Activated naive CD4-positive, alpha-beta T cell treated with anti-CD3 and anti-CD28 coated beads, Interleukin-2, amount 50 U/mL, for 24 hours (primary cell): ENCODE measurements around the gene SYT17.

Source experiments
- H3K27ac Mint-ChIP-seq: one replicate; pipeline ENCODE4 v1.8.0; 2021; ENCODE audit warnings: mild to moderate bottlenecking, mixed read lengths
- H3K27me3 Mint-ChIP-seq: one replicate; pipeline ENCODE4 v1.8.0; 2021; ENCODE audit warnings: mixed read lengths
- H3K36me3 Mint-ChIP-seq: one replicate; pipeline ENCODE4 v1.8.0; 2021; ENCODE audit warnings: mixed read lengths
- H3K4me1 Mint-ChIP-seq: one replicate; pipeline ENCODE4 v1.8.0; 2021; ENCODE audit warnings: mixed read lengths
- H3K4me3 Mint-ChIP-seq: one replicate; pipeline ENCODE4 v1.8.0; 2021; ENCODE audit warnings: mild to moderate bottlenecking, mixed read lengths
- H3K9me3 Mint-ChIP-seq: one replicate; pipeline ENCODE4 v1.8.0; 2021; ENCODE audit warnings: mixed read lengths

The SYT17 gene

DNA sequence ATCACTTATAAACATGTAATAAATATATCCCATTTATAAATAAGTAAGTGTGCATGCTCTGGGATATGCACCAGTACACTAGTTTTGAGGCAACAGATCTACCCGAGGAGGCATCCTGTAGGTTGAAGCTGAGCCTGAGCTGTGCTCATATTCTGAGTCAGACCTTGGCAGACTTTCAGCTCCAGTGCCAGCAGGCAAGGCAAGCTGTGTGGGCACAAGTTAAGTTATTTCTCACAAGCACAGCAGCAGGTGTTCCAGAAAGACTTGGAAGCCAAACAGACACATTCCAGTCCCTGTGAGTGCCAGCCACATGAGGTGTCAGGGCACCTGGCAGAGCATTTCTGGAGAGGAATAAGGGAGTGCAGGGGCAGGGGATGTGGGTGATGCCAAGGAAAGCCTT lies 116.2 kb downstream of the SYT17 start:
- Mint-ChIP-seq H3K4me3 (no peak overlapping the region), H3K27me3 (no peaks in the 10 kb centered on the region), H3K9me3 (no peaks in the 10 kb centered on the region), H3K27ac (no peak overlapping the region), H3K36me3 (no peaks in the 10 kb centered on the region), H3K4me1 (no peaks in the 10 kb centered on the region)

DNA sequence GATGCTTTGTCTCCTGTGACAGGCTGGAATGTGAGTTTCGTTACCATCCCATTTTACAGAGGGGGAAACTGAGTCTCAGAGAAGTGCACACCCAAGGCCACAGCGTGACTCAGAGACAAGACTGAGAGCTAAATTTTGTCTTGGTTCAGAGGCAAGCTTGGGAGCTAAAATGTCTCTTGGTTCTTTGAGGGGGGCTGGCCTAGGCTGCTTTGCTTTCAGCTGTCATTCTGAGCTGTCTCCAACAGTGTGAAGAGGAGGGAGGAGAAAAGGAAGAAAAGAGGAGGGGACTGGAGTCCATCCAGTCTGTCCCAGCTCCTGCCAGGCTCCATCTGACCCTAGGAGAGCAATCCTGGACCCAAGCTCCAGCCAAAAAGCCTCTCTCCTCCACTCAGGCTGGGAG lies 117.4 kb downstream of the SYT17 start, which contains the start of gene CLEC19A:
CLEC19A (plus strand) TSS at position 301 of the 400 bp plus-strand sequence. CDS start 121 bp downstream, outside the sequence.
- Mint-ChIP-seq H3K36me3 (no peaks in the 10 kb centered on the region), H3K4me3 (no peak within 1 kb of the TSS)

DNA sequence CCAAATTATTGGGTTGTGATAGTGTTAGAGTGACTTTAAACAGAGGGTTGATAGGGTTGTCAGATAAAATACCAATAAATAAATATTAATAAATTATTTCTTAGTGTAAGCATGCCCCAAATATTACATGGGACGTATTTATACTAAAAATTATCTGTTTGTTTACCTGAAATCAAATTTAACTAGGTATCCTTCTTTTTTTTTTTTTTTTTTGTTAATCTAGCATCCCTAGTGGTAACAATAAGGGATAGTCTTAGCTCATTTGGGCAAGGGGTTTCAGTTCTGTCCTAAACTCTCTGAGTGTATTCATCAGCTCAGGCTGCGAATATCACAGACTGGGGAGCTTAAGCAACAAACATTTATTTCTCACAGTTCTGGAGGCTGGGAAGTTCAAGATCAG lies 118.8 kb downstream of the SYT17 start:
- no peak overlapping the region for H3K4me3 Mint-ChIP-seq
- H3K4me1 Mint-ChIP-seq: no peaks in the 10 kb centered on the region
- H3K27me3 Mint-ChIP-seq: no peaks in the 10 kb centered on the region
- no peak overlapping the region for H3K27ac Mint-ChIP-seq
- no peaks in the 10 kb centered on the region for H3K36me3 Mint-ChIP-seq
- no peaks in the 10 kb centered on the region for H3K9me3 Mint-ChIP-seq

More for the DNA sequence above, 117.4 kb downstream of the SYT17 start, which contains the start of gene CLEC19A:
- Mint-ChIP-seq H3K27ac (no peak within 1 kb of the TSS), H3K9me3 (no peaks in the 10 kb centered on the region), H3K4me1 (no peaks in the 10 kb centered on the region), H3K27me3 (no peaks in the 10 kb centered on the region)

DNA sequence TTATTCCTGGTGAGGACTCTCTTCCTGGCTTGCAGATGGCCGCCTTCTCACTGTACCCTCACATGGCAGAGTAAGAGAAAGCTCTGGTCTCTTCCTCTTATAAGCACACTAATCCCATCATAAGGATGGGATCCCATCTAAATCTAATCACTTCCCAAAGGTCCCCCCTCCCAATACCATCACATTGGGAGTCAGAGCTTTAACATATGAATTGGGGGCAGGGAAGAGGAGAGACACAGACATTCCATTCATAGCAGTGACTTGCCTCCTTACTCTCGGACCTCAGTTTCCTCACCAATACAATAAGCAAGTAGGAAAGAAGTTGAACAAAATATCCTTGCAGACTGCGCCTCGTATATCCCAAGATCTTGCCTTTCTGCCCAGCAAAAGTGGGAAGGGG lies 119.2 kb downstream of the SYT17 start:
- Mint-ChIP-seq H3K27me3 (no peaks in the 10 kb centered on the region), H3K36me3 (no peaks in the 10 kb centered on the region), H3K4me3 (no peak overlapping the region), H3K27ac (no peak overlapping the region), H3K4me1 (no peaks in the 10 kb centered on the region), H3K9me3 (no peaks in the 10 kb centered on the region)

DNA sequence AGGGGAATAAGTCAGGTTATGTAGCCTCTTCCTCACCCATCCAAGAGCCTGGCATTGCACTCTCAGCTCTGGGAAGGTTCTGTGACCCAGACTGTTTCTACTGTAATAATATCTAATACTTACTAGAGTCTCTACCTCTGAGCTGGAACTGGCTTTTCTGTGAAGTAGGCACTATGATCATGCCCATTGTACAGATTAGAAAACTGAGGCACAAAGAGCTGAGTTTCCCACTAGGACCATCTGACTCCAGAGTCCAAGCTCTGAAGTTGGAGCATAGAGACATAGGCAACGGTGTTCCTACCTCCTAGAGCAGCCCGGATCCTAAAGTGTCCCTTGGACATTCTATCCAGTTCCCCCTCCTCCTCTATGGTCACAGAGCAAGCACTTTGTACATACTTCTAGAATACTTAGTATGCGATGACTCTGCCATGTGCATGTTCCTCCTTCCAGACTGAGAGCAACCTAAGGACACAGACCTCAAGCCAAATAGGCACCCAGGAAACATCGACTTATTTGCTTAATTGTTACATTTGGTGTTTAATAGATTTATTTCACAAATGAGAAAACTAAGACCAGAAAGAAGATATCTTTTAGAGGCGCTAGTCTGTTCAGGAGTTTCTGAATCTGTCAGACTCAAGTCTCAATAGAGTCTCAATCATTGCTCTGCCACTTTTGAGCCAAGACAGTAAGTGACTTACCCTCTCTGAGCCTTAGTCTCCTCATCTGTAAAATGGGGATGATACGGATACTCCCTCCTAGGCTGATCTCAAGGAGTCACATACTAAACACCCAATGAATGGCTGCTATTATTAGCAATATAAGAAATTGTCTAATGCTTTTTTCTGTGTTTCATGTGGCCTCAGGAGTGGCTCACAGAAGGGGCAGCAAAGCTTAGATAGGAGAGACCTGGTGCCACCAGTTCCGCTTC lies 121.1 kb downstream of the SYT17 start:
- no peaks in the 10 kb centered on the region for H3K36me3 Mint-ChIP-seq
- no peak overlapping the region for H3K4me3 Mint-ChIP-seq
- H3K27me3 Mint-ChIP-seq: peaks cover 3% of the 10 kb centered on the region
- no peak overlapping the region for H3K27ac Mint-ChIP-seq
- no peaks in the 10 kb centered on the region for H3K9me3 Mint-ChIP-seq
- peaks cover 2% of the 10 kb centered on the region for H3K4me1 Mint-ChIP-seq

DNA sequence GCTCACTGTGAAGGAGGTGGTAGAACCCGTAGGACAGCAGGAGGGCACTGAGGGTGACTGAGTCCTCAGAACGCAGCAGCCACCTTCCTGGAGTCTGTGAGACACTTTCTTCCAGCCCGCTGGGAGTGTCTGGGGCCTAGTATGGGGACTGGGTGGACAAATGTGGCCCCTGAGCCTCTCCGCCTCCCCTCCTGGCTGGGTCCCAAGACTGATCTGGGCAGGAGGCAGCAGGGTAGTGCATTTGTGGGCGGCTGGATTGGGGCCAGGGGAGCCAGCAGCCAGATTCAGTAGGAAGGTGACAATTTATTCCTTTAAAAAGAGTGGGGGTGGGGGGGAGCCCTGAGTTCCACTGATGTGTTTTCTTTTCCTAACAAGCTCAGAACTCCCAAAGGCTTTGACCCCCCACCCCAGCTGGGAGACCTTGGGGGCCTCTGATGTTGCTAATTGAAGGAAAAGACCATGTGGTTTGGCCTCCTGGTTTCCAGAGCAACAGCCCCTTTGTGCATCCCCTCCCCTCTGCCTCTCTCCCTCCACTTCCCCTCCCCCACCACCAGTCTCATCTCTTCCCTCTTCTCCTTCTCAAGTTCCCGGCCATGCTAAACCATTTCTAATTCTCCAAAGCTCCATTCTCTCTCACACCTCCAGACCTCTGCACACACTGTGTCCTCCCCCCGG lies 121.9 kb downstream of the SYT17 start:
- Mint-ChIP-seq H3K4me3 (no peak overlapping the region), H3K9me3 (no peaks in the 10 kb centered on the region), H3K4me1 (peaks cover 9% of the 10 kb centered on the region), H3K27me3 (peaks cover 3% of the 10 kb centered on the region), H3K27ac (no peak overlapping the region), H3K36me3 (no peaks in the 10 kb centered on the region)

DNA sequence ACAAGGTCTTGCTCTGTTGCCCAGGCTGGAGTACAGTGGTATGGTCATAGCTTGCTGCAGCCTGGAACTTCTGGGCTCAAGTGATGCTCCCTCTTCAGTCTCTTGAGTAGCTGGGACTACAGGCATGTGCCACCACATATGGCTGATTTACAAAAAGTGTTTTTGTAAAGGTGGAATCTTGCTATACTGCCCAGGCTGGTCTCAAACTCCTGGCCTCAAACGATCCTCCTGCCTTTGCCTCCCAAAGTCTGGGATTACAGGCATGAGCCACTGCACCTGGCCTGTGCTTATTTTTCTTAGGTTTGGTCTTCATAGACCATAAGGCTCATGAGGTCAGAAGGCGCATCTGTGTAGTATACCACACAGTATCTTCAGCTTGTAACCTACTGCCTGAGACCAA lies 122.8 kb downstream of the SYT17 start:
- no peaks in the 10 kb centered on the region for H3K36me3 Mint-ChIP-seq
- peaks cover 3% of the 10 kb centered on the region for H3K27me3 Mint-ChIP-seq
- no peaks in the 10 kb centered on the region for H3K9me3 Mint-ChIP-seq
- H3K4me1 Mint-ChIP-seq: peaks cover 9% of the 10 kb centered on the region
- H3K27ac Mint-ChIP-seq: no peak overlapping the region
- H3K4me3 Mint-ChIP-seq: no peak overlapping the region

DNA sequence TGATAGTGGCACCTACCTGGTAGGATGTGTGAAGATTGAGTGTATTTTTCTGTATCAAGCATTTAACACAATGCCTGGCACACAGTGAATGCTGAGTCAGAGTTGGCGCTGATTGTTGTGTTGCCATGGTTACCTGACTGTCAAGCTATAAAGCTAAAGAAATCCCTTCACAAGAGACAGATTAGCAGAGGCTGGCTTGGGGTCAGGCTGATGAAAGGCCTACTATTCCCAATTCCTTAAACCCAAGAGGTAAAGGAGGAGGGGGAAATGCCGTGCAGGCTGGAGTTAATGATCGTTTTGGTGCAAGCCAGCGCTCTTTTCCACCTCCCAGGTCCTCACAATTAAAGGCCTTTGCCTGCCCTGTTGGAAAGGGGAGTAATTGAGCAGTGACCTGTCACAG lies 123.4 kb downstream of the SYT17 start:
- no peak overlapping the region for H3K27ac Mint-ChIP-seq
- H3K4me1 Mint-ChIP-seq: peaks cover 9% of the 10 kb centered on the region

DNA sequence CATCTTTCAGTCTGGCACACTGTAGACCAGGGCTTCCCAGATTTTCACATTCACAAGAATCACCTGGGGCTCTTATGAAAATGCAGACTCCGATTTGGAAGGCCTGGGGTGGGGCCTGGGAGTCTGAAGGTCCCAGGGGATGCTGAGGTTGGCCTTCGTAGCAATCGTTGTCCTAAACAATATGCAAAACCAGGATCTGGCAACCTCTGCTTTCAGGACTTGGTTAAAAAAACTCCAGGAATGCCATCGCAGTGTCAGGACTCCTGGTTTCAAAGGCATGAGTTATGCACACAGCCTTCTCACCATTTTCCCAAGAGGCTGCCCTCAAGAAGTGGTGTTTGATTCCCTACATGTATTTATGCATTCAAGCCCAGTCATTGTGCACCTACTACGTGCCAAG lies 124.1 kb downstream of the SYT17 start:
- Mint-ChIP-seq H3K36me3 (no peaks in the 10 kb centered on the region), H3K4me3 (no peak overlapping the region), H3K4me1 (peaks cover 9% of the 10 kb centered on the region), H3K27me3 (peaks cover 3% of the 10 kb centered on the region), H3K27ac (no peak overlapping the region), H3K9me3 (no peaks in the 10 kb centered on the region)

More for the DNA sequence above, 123.4 kb downstream of the SYT17 start:
- peaks cover 3% of the 10 kb centered on the region for H3K27me3 Mint-ChIP-seq
- no peaks in the 10 kb centered on the region for H3K9me3 Mint-ChIP-seq
- no peaks in the 10 kb centered on the region for H3K36me3 Mint-ChIP-seq
- no peak overlapping the region for H3K4me3 Mint-ChIP-seq

DNA sequence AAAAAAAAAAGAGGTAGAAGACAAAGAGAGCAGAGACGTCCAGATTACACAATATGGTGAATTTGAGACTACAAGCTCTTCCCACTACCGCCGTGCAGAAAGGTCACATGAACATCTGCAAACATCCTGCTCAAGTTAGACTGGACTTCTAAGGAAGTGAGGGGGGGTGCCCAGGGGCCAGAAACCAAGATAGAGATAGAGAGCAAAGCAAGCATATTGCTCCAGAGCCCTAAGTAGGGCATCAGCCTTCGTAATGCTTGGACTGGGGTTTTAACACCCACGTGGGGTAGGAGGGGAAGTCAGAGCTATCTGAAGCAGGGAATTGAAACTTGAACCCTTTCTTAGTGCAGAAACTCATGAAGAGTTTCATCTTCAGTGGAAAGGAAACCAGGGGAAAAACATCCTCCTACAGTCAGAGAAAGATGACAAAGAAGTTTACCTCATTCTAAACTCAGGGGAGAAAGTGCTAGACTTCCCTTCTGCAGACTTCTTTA lies 126.2 kb downstream of the SYT17 start:
- no peak overlapping the region for H3K27ac Mint-ChIP-seq
- peaks cover 9% of the 10 kb centered on the region for H3K4me1 Mint-ChIP-seq
- no peak overlapping the region for H3K4me3 Mint-ChIP-seq
- peaks cover 3% of the 10 kb centered on the region for H3K27me3 Mint-ChIP-seq
- H3K36me3 Mint-ChIP-seq: no peaks in the 10 kb centered on the region
- H3K9me3 Mint-ChIP-seq: no peaks in the 10 kb centered on the region

DNA sequence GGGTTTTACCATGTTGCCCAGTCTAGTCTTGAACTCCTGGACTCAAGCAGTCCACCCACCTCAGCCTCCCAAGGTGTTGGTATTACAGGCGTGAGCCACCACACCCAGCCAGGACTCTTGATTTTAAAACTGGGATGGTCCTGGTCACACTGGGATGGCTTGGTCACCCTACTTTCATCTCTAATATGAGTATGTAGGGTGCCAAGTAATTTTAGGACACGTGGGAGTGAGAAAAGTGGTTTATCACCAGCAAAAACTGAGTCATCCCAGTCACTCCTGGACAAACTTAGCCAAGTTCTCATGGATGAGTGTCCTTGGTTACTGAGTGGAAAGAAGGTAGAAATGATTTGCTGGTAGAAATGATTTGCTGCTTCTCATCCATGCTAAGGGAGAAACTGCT lies 127.4 kb downstream of the SYT17 start:
- no peak overlapping the region for H3K4me3 Mint-ChIP-seq
- H3K36me3 Mint-ChIP-seq: no peaks in the 10 kb centered on the region
- H3K4me1 Mint-ChIP-seq: peaks cover 9% of the 10 kb centered on the region
- peak overlapping the region; percentile 13 for H3K27ac Mint-ChIP-seq
- peaks cover 3% of the 10 kb centered on the region for H3K27me3 Mint-ChIP-seq
- H3K9me3 Mint-ChIP-seq: no peaks in the 10 kb centered on the region

DNA sequence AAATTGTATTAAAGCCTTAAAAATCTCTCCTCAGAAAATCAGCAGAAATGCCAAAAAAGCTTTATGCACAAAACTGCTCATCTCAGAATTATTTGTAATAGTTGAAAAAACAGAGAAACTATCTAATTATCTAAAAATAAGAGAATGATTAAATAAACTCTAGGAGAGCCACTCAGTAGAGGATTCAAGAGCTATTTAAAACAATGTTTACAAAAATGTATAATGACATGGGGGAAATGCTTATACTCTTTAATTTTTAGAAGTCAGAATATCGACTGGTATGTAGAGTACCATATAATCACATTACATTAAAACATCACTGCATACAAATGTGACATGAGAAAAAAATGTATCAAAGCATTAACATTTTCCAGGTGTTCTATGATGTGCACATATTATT lies 129.4 kb downstream of the SYT17 start:
- H3K36me3 Mint-ChIP-seq: no peaks in the 10 kb centered on the region

DNA sequence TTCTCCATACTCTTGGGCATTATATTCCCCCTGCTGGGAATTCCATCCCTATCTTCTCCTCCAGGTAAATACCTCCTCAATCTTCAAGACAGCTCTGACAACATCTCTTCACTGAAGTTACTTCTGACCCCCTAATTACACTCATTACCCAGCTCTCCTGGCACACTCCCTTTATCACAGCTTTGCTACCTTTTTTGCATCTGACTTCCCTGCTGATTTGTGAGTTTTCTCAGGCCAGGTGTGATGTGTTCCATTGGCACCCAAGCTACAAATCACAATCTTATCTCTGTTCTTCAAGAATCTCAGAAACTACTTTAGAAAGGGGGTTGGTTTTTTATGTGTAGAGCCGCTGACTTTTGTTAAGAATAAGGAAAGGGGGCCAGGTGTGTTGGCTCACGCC lies 131.5 kb downstream of the SYT17 start:
- Mint-ChIP-seq H3K27me3 (peaks cover 4% of the 10 kb centered on the region), H3K36me3 (no peaks in the 10 kb centered on the region), H3K4me1 (peaks cover 2% of the 10 kb centered on the region), H3K27ac (no peak overlapping the region), H3K9me3 (no peaks in the 10 kb centered on the region), H3K4me3 (no peak overlapping the region)

More for the DNA sequence above, 129.4 kb downstream of the SYT17 start:
- H3K27ac Mint-ChIP-seq: no peak overlapping the region
- peaks cover 9% of the 10 kb centered on the region for H3K4me1 Mint-ChIP-seq
- H3K9me3 Mint-ChIP-seq: no peaks in the 10 kb centered on the region
- H3K27me3 Mint-ChIP-seq: peaks cover 5% of the 10 kb centered on the region
- no peak overlapping the region for H3K4me3 Mint-ChIP-seq

DNA sequence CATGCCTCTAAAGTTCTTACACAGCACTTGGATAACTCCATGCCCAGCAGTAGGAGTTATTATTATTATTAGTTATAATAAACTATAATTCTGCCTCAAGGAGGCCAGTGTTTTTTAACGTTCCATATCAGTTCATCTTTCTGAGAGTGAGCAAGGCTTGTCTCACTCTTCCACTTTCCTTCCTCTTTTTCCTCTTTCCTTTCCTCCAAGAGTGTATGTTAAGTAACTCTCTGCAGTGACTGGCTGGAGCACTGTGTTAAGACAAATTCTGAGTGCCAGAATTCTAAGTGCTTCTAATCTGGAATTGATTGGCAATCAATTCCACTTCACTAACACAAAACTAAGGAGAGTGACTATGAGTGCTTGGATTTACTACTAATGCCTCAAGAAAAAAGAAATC lies 133.9 kb downstream of the SYT17 start:
- Mint-ChIP-seq H3K36me3 (no peaks in the 10 kb centered on the region), H3K9me3 (no peaks in the 10 kb centered on the region), H3K27ac (no peak overlapping the region), H3K4me3 (no peak overlapping the region), H3K27me3 (peaks cover 4% of the 10 kb centered on the region), H3K4me1 (no peaks in the 10 kb centered on the region)

DNA sequence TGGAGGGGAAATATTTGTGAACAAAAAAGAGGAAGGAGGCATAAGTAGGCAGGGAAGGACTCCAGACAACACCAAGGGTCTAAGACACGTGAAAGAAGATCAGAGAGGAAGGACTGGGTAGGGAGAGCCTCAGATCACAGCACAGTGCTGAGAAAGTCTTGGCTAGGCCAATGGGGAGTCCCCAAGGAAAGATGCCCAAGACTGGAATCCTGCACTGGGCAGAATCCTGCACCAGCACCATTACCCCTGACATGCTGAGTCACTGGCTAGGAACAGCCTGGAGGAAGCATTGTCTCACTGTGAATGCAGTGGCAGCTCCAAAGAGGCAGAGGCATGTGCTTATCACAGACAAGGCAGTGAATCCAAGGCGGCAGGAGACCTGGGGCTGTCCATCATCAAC lies 136.7 kb downstream of the SYT17 start:
- Mint-ChIP-seq H3K9me3 (no peaks in the 10 kb centered on the region), H3K4me1 (no peaks in the 10 kb centered on the region), H3K27me3 (peaks cover 4% of the 10 kb centered on the region), H3K4me3 (no peak overlapping the region), H3K36me3 (no peaks in the 10 kb centered on the region), H3K27ac (no peak overlapping the region)

DNA sequence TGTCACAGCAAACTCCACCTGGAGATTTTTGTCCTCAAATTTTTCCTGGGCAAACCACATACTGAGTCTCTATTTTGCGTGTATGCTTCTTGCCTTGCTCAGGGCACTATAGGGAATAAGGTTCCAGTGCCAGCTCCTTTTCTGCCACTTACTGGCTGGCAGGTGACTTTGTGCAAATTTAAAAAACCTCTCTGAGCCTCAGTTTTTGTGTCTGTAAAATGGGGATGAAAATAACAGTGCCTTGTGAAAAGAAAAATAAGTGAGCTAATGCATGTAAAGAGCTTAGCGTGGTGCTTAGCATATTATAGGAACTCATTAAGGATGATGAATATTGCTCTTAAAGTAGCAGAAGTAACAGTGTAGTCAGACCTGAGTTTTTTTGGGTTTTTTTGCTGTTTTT lies 137.4 kb downstream of the SYT17 start:
- Mint-ChIP-seq H3K27me3 (peaks cover 4% of the 10 kb centered on the region), H3K27ac (no peak overlapping the region), H3K4me1 (no peaks in the 10 kb centered on the region), H3K9me3 (no peaks in the 10 kb centered on the region), H3K4me3 (no peak overlapping the region), H3K36me3 (no peaks in the 10 kb centered on the region)
